HG02642 (cell line): ENCODE results near the gene CDT1.
"Not testable (repeated sequence)": the region's sequence is repeated elsewhere in the genome, so short reads cannot be mapped to it uniquely, and the experiment has no call there.

Source experiments
- ATAC-seq: cut with Tn5 transposase; IDR thresholded peaks from one replicate; pipeline ENCODE4 v1.9.1; 2021; ENCODE audit warnings: mild to moderate bottlenecking; ENCODE audit not compliant: unreplicated experiment, poor library complexity

CDT1 gene

DNA sequence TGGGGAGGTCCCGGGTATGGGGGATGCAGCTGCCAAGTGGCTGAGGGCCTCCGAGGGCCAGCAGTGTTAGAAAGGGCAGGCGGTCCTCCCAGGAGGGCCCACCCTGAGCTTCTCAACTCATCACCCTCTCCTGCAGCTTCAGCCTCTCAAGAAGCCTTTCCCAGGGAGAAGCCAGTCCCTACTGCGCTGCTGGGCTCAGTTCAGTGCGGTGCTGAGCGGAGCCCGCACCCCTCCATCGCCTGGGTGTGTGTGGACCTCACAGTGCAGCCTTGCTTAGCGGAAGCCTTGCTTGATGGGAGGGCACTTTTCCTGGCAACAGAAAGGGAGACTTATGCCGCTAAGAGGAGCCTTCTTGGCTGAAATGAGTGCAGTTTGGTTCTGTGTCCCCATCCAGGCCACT is 11.6 kb downstream of the CDT1 start:
- ATAC-seq, result no peak

DNA sequence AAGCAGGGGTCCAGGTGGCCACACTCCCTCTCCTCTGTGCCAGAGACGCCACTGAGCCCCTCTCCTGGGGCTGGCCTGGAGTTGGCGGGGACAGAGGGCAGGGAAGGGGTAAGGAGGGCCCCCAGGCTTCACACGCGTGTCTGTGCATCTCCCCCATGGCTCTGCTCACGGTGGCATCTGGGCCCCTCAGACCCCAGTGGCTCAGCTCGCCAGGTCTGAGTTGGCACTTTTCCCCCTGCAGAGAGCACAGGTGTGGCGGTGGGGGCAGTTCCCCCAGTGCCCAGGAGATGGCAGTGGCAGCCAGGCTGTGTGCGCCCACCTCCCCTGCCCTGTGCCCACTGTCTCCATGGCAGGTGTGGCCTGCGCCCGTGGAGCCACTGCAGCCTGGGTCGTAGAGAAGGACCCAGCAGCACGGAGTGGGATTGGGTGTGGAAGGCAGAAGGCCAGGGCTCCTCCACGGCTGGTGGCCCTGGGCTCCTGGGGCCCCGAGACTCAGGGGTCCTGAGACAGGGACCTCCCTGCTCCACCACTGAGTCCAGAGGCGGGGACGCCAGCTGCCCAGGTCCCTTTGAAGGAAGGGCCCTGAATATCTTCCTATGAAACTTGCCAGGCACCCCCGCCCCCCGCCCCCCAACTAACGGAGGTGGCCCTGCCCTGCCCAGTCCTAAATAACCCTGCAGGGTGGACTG is 12.5 kb downstream of the CDT1 start:
- ATAC-seq, result no peak

DNA sequence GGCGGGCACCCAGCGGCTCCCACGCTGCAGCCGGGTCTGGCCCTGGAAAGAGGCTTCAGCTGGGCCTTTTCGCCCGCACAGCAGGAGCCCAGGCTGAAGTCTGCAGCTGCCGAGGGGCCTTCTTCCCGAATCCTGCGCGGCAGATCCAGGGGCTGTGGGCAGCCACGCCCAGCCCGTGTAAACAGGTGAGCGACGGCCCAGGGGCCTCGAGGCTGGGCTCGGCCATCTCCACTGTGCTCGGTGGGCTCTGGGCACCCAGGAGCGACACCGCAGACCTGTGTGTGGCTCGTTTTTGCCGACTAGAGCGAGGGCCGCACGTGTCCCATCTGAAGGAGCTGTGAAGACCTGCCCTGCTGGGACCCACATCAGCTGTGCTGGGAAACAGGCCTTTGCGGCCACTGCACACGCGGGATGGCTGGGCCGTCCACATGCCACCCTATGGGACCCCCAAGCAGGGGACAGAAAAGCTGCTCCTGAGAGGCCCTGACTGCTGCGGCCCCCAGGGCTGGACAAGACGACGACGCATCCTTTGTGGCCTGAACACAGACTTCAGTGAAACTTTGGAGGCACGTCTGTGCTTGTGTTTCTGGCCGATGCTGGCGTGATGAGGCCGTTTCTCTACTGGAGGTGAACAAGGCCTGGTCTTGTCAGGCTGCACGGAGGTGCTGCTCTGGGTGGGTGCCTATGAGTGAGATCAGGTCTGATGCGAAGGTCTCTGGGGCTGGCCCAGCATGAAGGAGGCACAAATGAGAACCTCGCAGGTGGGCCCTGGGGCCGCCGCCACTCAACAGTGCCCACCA is 13.3 kb downstream of the CDT1 start:
- ATAC-seq, result no peak

DNA sequence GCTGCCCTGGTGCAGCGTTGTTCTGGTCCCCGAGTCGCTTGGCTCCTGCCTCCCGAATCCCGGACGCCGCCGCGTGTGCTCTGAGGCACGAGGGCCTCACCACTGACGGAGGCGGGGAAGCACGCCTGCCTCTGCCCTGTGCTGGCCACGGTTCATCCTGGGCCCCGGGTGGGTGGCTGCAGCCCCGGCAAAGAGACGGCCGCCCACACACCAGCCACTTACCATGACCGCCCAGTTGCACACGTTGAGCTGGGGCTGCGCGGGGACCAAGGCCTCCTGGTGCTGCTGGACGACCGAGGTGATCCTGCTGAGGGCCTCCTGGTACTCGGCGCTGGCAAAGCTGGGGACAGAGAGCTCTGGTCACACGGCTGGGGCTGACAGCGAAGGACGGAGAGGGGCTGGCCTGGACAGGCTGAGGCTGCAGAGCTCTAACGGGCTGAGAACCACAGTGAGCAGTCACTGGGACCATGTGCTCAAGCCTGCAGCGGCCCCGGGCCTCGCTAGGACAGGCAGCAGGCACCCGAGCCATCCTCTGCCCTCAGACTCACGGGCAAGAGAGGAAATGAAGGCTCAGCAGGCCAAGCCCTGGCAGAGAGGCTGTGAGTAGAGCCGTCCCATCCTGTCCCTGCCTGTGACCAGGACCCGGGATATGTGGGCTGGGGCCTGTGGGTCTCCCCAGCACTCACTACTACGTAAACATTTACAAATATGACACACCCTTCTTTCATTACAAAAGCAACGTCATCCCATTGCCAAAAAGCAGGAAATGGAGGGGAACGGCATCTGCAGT is 14.4 kb downstream of the CDT1 start:
- ATAC-seq, result no peak

DNA sequence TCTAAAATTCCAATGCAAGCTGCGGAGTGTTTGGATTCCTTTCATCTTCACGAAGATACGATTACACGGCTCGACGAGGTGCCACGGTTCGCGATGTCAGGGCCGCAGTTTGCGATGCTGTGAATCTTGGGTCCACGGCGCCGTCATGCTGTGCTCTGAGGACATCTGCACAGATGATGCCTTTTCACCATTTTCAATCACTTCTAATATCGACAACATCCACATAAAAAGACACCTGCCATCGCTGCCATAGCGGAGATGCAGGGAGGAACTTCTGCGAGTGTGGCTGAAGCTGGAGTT is 14.9 kb downstream of the CDT1 start:
- ATAC-seq, result no peak

DNA sequence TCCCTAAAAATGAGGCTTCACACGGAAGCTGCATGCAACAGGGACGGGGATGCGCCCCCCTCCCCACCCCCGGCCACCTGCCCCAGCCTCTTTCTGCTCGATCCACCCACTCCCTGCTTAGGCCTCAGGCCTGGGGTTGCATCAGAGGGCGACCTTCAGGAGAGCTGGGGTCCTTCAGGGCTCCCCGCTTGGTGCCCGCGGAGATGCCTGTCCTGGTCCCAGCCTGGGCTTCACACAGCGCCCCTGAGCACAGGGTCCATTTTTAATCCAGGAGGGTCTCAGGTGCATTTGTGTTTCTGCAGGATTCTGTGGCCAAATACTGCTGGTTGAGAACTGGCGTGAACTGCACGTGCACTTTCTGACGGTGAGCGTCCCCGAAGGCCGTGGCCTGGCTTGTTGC is 15.5 kb downstream of the CDT1 start:
- ATAC-seq, result no peak

DNA sequence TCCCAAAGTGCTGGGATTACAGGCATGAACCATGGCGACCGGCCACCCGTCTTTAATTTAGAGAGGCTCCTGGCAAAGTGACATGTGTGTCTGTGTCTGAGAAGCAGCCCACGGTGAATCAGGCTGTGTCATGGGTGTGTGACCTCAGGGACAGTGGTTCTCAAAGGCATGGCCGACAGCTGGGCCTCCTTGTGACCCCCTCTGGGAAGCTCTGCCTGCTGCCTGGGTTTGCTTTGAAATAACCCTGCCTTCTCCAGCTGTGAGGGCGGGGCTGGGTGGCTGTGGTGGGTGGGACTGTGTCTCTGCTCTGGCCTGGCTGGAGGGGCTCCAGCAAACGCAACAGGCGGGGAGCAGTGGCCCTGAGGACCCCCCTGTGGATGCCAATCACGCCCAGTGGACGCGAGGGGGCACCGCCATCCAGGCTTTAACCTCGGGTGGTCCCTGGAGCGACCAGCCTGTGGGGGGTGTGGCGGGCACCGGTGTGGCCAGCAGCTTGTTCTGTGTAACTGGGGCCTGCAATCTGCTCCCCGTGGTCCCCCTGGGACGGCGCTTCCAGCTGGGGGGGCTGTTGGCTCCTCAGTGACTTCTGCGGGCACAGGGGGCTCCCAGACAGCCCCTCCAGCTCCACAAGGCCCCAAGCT is 16.9 kb downstream of the CDT1 start:
- no peak for ATAC-seq

DNA sequence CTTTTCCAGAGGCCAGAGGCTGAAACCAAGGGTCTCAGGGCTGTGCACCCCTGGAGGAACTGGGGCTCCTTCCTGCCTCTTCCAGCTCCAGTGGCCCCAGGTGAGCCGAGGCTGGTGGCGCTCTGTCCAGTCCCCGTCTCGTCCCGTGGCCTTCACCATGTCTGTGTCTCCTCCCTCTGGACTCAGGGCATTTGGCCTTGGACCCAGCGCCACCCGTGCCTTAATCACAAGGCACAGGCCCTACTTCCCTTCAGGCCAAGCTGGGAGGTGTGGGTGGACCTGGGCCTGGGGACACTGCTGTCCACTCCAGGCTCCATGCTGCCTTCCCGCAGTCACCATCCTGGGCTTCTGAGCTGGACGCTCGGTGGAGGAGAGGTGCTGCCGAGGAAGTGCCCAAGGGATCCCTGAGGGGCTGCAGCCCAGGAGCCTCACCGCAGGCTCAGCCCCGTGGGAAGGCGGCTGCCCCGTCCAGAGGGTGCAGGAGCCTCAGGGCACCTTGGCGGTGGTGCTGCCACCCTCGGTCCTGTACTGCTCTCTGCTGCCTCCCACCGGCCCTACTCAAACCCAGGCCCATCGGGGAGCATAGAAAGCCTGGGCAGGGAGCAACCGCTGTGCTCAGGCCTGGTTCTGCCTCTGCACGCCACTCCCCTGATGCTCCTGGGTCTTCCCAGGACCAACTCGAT is 17.7 kb downstream of the CDT1 start:
- no peak for ATAC-seq

DNA sequence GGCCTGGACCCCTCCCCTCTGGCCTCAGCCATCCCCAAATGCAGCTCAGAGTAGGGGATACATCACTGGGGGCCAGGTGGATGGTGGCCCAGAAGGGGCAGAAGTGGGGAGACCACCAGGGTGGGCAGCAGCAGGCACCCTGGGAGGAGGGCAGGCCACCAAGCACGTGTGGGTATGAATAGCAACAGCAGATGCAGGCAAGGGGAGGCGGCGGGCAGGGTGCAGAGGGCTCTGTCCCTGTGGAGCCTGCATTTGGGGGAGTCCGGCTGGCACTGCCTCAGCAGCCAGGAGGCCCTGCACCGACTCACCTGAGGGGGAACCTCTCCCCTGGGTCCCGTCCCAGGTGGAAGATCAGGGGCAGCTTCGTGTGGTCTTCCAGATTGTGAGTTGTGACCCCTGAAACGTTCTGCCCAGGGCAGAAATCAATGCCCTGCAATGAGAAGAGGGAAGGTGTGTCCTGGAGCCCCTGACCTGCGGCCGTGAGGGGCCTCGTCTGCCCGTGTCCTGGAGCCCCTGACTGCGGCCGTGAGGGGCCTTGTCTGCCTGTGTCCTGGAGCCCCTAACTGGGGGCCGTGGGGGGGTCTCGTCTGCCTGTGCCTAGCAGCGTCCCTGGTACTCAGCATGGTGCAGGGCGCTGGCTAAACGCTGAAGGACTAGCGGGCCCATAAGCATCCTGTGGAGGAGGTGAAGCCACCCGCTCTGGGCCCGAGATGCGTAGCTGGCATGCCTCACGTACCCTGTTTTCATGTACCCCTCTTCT is 18.9 kb downstream of the CDT1 start:
- ATAC-seq, result no peak

DNA sequence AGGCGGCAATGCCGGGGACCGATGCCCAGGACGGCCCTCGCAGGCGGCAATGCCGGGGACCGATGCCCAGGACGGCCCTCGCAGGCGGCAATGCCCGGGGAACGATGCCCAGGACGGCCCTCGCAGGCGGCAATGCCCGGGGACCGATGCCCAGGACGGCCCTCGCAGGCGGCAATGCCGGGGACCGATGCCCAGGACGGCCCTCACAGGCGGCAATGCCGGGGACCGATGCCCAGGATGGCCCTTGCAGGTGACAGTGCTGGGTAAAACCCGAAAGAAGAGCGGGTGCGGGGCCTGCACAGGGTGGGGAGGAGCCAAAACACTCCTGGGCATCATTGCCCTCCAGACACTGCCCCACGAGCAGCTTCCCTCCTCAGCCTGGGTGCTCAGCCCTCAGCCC is 20.1 kb downstream of the CDT1 start:
- not testable (repeated sequence) for ATAC-seq

DNA sequence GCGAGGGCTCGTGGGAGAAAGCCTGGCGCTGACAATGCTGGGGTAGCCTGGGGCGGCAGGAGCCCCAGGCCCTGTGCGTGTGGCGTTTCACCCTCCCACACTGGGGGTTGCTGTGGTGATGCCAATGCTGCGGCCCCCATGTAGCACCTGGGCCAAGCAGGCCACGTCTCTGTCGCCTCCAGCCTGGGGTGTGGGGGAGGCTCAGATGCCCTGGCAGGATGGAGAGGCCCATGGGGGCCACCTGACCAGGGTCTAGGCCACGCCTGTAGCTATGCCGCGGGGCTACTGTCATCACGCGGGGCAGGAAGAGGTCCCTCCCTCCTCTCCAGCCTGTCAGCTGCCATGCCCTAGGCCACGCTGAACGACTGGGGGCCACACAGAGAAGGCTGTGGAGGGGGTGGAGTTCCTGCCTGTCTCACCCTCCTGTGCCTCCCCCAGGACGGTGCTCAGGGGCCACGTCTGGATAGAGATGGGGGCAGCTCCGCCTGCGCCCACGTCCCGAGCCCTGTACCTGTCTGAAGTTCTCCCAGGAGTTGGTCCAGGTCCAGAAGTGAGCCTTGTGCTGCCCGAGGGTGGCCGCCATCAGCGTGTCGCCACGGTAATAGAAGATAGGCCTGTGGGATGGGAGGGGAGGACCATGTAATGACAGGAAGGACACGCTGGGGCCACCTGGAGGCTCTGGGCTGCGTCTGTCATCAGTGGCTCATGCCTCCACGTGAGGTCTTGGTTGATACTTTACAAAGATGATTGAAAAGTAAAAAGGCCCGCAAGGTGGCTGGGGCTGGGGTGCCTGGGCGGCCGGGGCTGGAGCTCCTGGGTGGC is 20.9 kb downstream of the CDT1 start:
- no peak for ATAC-seq

DNA sequence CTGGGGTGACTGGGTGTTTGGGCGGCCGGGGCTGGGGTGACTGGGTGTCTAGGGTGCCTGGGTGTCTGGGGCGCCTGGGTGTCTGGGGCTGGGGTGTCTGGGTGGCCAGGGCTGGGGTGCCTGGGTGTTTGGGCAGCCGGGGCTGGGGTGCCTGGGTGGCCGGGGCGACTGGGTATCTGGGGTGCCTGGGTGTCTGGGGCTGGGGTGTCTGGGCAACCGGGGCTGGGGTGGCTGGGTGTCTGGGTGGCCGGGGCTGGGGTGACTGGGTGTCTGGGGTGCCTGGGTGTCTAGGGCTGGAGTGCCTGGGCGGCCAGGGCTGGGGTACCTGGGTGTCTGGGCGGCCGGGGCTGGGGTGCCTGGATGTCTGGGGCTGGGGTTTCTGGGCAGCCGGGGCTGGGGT is 21.6 kb downstream of the CDT1 start:
- no peak for ATAC-seq

DNA sequence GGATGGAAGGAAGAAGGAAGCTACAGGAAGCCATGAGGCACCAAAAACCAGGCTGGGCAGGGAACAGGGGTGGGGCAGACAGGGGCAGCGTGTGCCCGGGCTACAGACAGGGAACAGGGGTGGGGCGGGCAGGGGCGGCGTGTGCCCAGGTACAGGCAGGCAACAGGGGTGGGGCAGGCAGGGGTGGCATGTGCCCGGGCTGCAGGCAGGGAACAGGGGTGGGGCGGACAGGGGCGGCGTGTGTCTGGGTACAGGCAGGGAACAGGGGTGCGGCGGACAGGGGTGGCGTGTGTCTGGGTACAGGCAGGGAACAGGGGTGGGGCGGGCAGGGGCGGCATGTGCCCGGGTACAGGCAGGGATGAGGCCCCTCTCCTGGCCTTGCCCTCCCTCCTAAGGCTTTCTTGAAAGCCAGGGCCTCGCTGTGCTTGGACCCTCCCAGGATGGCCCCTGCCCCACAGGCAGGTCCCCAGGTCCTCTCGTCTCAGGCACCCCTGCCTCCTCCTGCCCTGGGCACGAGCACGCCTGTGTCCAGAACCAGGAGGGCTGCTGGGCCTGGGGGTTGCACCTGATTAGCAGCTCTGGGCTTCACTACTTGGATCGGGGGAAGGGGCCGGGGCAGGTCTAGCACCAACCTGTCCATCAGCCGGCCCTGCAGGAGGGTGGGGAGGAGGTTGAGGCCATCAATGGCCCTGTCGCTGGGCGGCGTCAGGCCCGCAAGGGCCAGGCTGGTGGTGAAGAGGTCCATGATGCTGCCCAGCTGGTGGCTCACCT is 22.7 kb downstream of the CDT1 start:
- ATAC-seq, result no peak

DNA sequence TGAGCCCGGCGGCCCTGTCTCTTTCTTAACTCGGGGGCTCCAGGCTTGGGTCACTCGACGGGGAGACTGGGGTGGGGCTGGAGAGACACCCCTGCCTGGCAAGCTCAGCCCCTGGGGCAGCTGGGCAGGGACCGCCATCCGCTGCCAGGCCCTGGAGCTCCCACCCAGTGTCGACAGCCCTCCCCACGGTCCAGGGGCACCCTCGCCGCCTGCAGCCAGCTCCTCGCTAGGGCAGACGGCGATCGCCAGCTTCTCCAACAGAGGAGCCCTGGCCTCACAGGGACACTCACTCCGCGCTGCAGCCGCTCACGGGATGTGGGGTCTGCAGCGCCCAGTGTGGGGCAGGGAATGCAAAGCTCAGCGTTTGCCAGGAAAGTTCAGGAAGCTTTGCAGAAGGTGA is 24.1 kb downstream of the CDT1 start:
- no peak for ATAC-seq

DNA sequence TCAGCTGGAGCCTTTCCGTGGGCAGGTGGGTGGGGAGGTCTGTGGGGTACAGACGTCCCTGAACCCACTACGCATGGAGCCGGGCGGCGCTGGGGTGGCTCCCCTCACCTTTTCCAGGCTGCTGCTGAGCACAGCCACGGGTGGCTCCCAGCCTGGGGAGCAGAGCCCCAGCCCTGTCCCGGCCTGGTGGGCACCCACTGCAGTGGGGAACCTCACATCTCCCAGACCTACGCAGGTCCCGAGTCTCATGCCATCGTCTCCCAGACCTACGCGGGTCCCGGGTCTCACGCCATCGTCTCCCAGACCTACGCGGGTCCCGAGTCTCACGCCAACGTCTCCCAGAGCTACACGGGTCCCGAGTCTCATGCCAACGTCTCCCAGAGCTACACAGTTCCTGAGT is 25.1 kb downstream of the CDT1 start:
- ATAC-seq, result no peak

DNA sequence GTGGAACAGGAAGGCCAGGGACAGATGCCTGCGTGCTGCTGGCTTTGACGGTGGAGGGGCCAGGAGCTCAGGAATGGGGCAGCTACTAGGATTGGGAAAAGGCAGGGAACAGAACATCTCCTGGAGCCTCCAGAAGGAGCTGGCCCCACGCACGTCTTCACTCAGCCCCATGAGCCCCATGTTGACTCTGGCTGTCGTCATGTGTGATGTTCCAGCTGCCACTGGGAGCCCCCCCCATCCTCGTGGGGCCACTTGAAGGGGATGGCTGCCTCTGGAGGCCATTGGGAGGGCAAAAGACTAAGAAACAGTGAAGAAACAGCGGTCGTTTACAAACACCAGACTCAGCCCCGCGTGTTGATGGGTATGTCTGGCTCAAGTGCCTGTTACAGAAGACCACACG is 26.7 kb downstream of the CDT1 start:
- no peak for ATAC-seq

DNA sequence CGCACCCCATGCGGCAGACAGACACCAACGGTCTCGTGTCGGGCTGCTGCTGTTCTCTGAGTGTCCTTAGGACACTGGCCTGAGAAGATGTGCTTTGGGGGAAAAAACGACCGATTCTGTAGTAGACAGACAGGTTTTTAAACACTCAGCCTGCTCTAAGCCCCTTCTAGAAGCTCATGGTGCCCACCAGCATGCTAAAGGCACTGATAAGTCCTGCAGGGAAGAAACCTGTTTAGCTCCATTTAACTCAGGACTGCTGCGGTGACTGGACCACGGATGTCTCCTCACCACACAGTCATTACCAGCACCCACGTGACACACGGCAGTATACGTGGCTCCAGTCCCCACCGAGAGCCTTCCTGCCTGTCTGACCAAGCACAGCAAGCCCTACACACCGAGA is 27.2 kb downstream of the CDT1 start:
- no peak for ATAC-seq

DNA sequence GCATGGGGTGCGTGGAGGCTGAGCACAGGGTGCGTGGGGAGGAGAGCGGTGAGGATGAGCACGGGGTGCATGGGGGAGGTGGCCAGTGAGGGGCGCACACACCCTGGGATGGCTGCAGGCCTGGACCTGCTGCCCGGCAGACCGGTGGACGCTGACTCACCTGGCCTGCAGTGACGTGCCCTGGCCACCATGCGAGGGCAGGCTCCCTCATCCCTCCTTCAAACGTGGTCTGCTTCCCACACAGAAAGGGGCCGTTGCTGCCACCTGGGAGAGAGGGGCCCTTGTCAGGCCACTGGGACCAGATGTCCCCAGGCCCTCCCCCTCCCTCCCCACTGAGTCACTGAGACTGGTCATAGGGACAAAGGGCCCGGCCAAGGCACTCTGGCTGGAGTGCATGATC is 28.2 kb downstream of the CDT1 start:
- ATAC-seq, result no peak
